GM12864 (cell line): Measurements from ENCODE around the gene CISD3.

Experiments
- DNase-seq: peaks from one replicate; pipeline ENCODE4 v3.0.0-alpha.2; 2011; ENCODE audit warnings: low read depth
- H3K4me3 ChIP-seq: 2 replicates; pipeline ENCODE4 v1.5.1; 2011; ENCODE audit warnings: mild to moderate bottlenecking, low read depth, low read length, control low read depth
- TF ChIP-seq, protein P1 (sequence below): IDR thresholded peaks from 2 replicates; pipeline ENCODE4 v1.5.1; 2011; ENCODE audit warnings: low read depth, mild to moderate bottlenecking, moderate library complexity, low read length, control low read depth, inconsistent platforms; ENCODE audit errors: missing control alignments

CISD3 gene

GRCh38 chr17:38693700-38694329 is 36.3 kb upstream of the CISD3 start:
- DNase-seq: no peak
- TF ChIP-seq, protein P1, sequence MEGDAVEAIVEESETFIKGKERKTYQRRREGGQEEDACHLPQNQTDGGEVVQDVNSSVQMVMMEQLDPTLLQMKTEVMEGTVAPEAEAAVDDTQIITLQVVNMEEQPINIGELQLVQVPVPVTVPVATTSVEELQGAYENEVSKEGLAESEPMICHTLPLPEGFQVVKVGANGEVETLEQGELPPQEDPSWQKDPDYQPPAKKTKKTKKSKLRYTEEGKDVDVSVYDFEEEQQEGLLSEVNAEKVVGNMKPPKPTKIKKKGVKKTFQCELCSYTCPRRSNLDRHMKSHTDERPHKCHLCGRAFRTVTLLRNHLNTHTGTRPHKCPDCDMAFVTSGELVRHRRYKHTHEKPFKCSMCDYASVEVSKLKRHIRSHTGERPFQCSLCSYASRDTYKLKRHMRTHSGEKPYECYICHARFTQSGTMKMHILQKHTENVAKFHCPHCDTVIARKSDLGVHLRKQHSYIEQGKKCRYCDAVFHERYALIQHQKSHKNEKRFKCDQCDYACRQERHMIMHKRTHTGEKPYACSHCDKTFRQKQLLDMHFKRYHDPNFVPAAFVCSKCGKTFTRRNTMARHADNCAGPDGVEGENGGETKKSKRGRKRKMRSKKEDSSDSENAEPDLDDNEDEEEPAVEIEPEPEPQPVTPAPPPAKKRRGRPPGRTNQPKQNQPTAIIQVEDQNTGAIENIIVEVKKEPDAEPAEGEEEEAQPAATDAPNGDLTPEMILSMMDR: no peak
- no peak overlapping the region for H3K4me3 ChIP-seq

DNA sequence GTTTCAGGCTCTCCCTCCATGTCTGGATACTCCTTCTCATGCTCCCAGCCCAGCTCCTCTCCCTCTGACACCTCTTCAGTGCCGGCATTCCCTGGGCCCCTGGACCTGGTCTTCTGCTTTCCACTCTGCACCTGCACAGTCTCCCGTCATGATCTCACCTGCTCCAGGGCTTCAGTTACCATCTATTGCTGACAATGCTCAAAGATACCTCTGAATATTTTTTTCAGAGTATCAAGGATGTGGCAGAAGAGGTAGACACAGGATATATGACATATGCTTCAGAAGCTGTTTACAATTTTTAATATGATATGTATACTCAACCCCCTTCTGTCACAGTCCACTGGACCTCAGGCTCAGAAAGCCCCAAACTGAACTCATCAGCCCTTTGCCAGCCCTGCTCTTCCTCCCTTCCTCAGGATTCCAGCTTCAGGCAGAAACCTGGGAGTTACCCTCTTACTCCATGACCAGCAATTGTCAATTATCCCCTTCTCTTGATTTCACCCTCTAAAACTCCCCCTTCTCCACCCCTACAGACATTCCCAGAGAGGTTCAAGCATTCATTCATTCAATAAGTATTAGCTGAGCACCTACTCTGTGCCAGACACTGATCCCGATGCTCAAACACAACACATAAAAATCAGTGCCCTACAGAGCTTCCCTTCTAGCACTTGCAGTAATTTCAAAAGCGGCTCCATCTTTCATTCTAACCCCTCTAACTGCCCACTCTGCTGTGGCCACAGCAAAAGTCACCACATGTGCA is 32.9 kb upstream of the CISD3 start:
- no peak for DNase-seq
- H3K4me3 ChIP-seq: no peak overlapping the region
- TF ChIP-seq, protein P1: no peak

DNA sequence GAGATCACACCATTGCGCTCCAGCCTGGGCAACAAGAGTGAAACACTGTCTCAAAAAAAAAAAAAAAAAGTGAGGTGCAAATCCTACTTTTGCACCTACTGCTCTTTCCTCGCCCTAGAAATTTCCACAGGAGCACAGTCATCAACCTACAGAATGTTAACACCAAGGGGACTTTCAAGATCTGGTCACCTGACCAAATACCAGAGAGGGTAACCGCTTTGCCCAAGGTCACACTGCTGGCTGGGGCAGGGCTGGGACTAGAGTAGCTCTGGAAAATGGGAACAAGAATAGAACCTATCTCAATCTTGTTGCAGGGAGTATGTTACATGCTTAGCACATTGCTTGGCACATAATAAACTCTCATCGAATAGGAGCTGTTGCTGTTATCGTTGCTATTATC is 31.4 kb upstream of the CISD3 start:
- no peak for DNase-seq
- TF ChIP-seq, protein P1: no peak
- H3K4me3 ChIP-seq: no peak overlapping the region

DNA sequence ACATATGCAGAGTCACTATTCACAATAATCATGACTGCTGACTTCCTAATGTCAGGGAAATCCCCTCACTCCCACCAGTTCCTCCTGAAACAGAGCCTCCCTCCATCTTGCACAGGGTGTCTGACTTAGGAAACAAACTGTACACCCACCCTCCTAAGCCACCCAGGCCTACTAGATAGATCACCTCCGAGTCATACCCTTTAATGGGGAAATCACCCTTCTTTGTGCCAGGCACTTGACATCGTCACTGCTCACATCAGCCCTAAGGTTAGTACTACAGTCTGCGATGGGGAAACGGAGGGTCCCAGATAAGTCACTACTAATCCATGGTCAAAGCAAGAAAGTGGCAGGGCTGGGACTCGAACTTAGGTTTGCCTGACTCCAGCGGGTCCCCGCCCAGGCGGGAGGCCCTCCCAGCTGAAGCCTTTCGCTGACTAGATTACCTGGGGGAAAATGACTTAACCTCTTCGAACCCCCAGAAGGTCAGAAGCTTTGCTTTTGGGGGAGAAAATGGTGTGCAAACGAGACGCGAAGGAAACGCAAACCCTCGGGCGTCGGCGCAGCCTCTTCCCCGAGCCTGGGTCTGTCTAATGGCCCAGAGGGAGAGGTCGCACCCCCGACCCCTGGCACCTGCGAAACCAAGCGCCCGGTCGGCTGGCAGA is 28.5 kb upstream of the CISD3 start:
- H3K4me3 ChIP-seq: peak overlapping the region; percentile 89
- TF ChIP-seq, protein P1: no peak
- DNase-seq: peak; percentile 86

DNA sequence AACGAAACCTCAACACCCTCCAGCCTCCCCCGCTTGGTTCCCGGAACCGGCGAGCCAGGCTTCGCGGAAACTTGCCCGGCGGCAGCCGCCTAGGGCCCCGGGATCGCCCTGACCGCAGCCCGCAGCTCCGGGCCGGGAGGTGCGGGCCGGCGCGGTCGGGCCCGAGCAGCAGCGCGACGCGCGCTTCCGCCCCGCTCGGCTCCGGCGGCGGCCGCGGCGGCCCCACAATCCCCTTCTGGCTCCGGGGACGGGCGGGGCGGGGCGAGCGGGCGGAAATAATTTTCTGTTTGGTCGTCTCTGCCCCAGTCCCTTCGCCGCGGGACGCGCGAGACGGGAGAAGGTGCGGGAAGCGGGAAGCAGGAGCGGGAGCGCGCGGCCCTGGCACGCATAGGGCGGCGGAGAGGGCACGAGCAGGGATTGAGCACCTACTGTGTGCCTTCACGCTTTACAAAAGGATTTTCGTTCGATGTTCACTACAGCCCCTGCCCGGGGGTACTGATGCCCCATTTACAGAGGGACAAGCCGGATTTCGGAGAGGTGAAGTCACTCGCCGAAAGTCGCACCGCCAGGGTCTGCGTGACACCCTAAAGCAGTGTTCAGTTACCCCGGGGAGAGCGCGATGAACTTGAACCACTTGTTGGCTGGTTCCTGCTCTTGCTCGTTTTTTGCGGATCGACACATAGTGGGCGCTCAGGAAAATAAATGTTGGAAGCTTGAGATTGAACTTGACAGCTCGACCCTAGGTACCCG is 27.8 kb upstream of the CISD3 start:
- TF ChIP-seq, protein P1: no peak
- H3K4me3 ChIP-seq: peak overlapping the region; percentile 89
- no peak for DNase-seq

DNA sequence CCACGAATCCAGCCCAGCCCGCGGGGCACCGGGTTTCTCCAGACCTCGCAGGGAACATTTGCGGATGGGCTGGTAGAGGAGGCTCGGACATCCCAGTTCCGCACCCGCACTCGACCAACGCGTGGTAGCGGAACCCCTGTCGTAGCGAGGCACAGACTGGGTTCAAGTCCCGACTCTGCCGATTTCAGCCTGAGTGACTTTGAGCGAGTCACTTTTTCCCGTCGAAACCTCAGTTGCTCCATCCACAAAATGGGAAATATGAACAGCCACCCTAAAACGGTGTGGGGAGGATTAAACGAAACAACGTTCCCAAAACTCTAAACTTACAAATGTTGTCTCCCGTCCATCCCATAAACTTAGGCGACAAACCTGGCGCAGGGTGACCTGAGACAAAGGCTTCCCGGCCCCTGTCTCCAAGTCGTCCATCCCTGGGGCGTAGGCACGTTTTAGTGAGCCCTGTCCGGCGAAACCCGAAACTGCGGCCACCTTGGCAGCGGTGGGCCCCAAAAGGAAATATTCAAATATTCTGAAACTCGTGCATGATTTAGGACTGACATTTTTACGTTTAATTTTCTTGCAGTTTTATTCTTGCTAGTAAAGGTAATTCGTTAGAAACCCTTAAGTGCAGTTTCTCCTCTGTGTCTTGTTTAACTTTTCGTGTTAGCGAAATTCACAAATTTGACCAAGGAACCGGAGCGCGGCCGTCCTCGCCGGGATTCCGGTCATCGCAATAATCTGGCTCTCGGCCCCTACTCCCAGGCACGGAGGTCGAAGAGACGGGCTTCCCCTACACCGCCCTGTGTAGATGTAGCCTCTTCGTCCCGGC is 27.0 kb upstream of the CISD3 start:
- H3K4me3 ChIP-seq: peak overlapping the region; percentile 89
- TF ChIP-seq, protein P1: no peak
- no peak for DNase-seq
